ENCODE measurements around the gene MDFIC2. TPM values are rescaled to one million over a fixed set of nuclear protein-coding genes. Genes with fewer than 3 reads are reported as not detected.

Gene MDFIC2
- total RNA-seq, 4 donors from 2014 or later: not detected

- no peak overlapping the region for H3K4me3 ChIP-seq
- TF ChIP-seq POLR2AphosphoS5 (IDR thresholded peaks at IDR 0.05) (no peak), POLR2A (IDR thresholded peaks at IDR 0.05) (no peak), EP300 (IDR thresholded peaks at IDR 0.05) (no peak), CTCF (IDR thresholded peaks at IDR 0.05) (no peak)
- DNase-seq (ENCODE audit: low spot score in 2 of 2): no peak
- no peaks in the 10 kb centered on the region for H3K27me3 ChIP-seq
- no peaks in the 10 kb centered on the region for H3K36me3 ChIP-seq
- H3K4me1 ChIP-seq: no peaks in the 10 kb centered on the region
- 74% methylated on average over 3 of the region's 3 CpGs for WGBS
- H3K27ac ChIP-seq: no peak overlapping the region
- H3K9me3 ChIP-seq: no peaks in the 10 kb centered on the region
Observed at GRCh38 chr3:70264122-70264780, 48.2 kb downstream of the MDFIC2 start.

- Histone ChIP-seq H3K27ac (no peak overlapping the region), H3K4me3 (no peak overlapping the region), H3K4me1 (no peaks in the 10 kb centered on the region), H3K27me3 (no peaks in the 10 kb centered on the region), H3K9me3 (no peaks in the 10 kb centered on the region), H3K36me3 (no peaks in the 10 kb centered on the region)
- WGBS: 95% methylated on average over 1 of the region's 1 CpG
- TF ChIP-seq POLR2AphosphoS5 (IDR thresholded peaks at IDR 0.05): no peak
- no peak for TF ChIP-seq POLR2A (IDR thresholded peaks at IDR 0.05)
- no peak for TF ChIP-seq EP300 (IDR thresholded peaks at IDR 0.05)
- TF ChIP-seq CTCF (IDR thresholded peaks at IDR 0.05): no peak
- no peak for DNase-seq (ENCODE audit: low spot score in 2 of 2)
Observed at GRCh38 chr3:70261283-70261682, 51.2 kb downstream of the MDFIC2 start.

GRCh38 chr3:70256566-70256965 lies 55.9 kb downstream of the MDFIC2 start:
- Histone ChIP-seq H3K4me3 (no peak overlapping the region), H3K9me3 (no peaks in the 10 kb centered on the region), H3K27me3 (no peaks in the 10 kb centered on the region), H3K27ac (no peak overlapping the region), H3K36me3 (no peaks in the 10 kb centered on the region), H3K4me1 (no peaks in the 10 kb centered on the region)
- no peak for TF ChIP-seq POLR2A (IDR thresholded peaks at IDR 0.05)
- no peak for TF ChIP-seq POLR2AphosphoS5 (IDR thresholded peaks at IDR 0.05)
- TF ChIP-seq EP300 (IDR thresholded peaks at IDR 0.05): no peak
- no peak for TF ChIP-seq CTCF (IDR thresholded peaks at IDR 0.05)
- 88% methylated on average over 1 of the region's 1 CpG for WGBS
- no peak for DNase-seq (ENCODE audit: low spot score in 2 of 2)

- H3K27me3 ChIP-seq: no peaks in the 10 kb centered on the region
- no peaks in the 10 kb centered on the region for H3K9me3 ChIP-seq
- no peak overlapping the region for H3K4me3 ChIP-seq
- no peaks in the 10 kb centered on the region for H3K36me3 ChIP-seq
- TF ChIP-seq POLR2A (IDR thresholded peaks at IDR 0.05) (no peak), CTCF (IDR thresholded peaks at IDR 0.05) (no peak), EP300 (IDR thresholded peaks at IDR 0.05) (no peak), POLR2AphosphoS5 (IDR thresholded peaks at IDR 0.05) (no peak)
- no peak overlapping the region for H3K27ac ChIP-seq
- no peak for DNase-seq (ENCODE audit: low spot score in 2 of 2)
- H3K4me1 ChIP-seq: no peaks in the 10 kb centered on the region
- 63% methylated on average over 3 of the region's 3 CpGs for WGBS
Observed at GRCh38 chr3:70250492-70250891, 61.9 kb downstream of the MDFIC2 start.

- Histone ChIP-seq H3K9me3 (no peaks in the 10 kb centered on the region), H3K27ac (no peak overlapping the region), H3K36me3 (no peaks in the 10 kb centered on the region), H3K27me3 (no peaks in the 10 kb centered on the region), H3K4me3 (no peak overlapping the region), H3K4me1 (no peaks in the 10 kb centered on the region)
- TF ChIP-seq CTCF (IDR thresholded peaks at IDR 0.05) (no peak), POLR2AphosphoS5 (IDR thresholded peaks at IDR 0.05) (no peak), EP300 (IDR thresholded peaks at IDR 0.05) (no peak), POLR2A (IDR thresholded peaks at IDR 0.05) (no peak)
- DNase-seq (ENCODE audit: low spot score in 2 of 2): no peak
- 58% methylated on average over 7 of the region's 7 CpGs for WGBS
Observed at GRCh38 chr3:70249509-70250160, 62.8 kb downstream of the MDFIC2 start.

All from suprapubic skin (tissue), 4 donors.